HL-60 (cell line): ENCODE data around the gene FHIT.

Experiments
- DNase-seq, 2 experiments: peaks; one replicate each; pipeline ENCODE4 v3.0.0-alpha.2; 2010 to 2020; ENCODE audit warnings: low read depth in 1 of 2, low spot score in 1 of 2
- H3K27ac ChIP-seq: fragments of 250-450 bp; sonication (Bioruptor Pico); replicated peaks from 2 replicates; pipeline ENCODE4 v1.5.1; 2020; ENCODE audit warnings: mild to moderate bottlenecking, moderate library complexity
- H3K27me3 ChIP-seq: fragments of 250-450 bp; sonication (Bioruptor Pico); 2 replicates; pipeline ENCODE4 v1.5.1; 2021; ENCODE audit warnings: mild to moderate bottlenecking, moderate library complexity; ENCODE audit not compliant: insufficient read depth, poor library complexity, severe bottlenecking
- H3K4me3 ChIP-seq: replicated peaks from 2 replicates; pipeline ENCODE4 v1.5.1; 2011; ENCODE audit warnings: mild to moderate bottlenecking, control low read depth, low read length; ENCODE audit not compliant: insufficient read depth
- GABPA ChIP-seq: IDR thresholded peaks from 2 replicates; pipeline ENCODE4 v1.6.1; 2012; ENCODE audit warnings: low read depth
- POLR2AphosphoS5 ChIP-seq: IDR thresholded peaks from 2 replicates; pipeline ENCODE4 v1.6.1; 2012; ENCODE audit warnings: low read depth
- SPI1 ChIP-seq: IDR thresholded peaks from 2 replicates; pipeline ENCODE4 v1.6.1; 2012; ENCODE audit warnings: low read depth, mild to moderate bottlenecking, borderline replicate concordance
- TF ChIP-seq, protein P1 (sequence below): IDR thresholded peaks from 2 replicates; pipeline ENCODE4 v1.6.1; 2012; ENCODE audit warnings: low read depth; ENCODE audit not compliant: insufficient replicate concordance
- TF ChIP-seq, protein P2 (sequence below): IDR thresholded peaks from one replicate; pipeline ENCODE4 v1.5.1; 2011; ENCODE audit warnings: low read length, control low read depth, inconsistent platforms; ENCODE audit not compliant: insufficient read depth

Gene FHIT

DNA sequence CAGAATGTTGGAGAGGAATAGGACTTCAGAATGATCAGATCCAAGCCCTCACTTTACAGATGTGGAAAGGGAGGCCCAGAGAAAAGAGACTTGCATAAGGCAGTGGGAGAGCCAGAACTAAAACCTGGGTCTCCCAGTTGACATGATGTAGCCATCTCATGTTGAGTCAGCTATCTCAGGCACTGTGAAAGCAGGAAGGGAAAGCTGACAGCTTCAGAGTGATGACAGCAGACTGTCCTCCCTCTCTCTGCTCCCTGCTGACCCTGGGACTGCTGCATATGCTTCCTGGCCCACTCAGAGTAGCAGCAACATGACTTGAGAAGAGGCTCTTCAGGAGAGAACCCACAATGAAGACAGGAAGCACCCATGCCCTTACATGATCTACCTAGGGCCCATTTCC lies 14.7 kb downstream of the FHIT start:
- TF ChIP-seq GABPA, result no peak
- no peak for TF ChIP-seq SPI1
- TF ChIP-seq, protein P1, sequence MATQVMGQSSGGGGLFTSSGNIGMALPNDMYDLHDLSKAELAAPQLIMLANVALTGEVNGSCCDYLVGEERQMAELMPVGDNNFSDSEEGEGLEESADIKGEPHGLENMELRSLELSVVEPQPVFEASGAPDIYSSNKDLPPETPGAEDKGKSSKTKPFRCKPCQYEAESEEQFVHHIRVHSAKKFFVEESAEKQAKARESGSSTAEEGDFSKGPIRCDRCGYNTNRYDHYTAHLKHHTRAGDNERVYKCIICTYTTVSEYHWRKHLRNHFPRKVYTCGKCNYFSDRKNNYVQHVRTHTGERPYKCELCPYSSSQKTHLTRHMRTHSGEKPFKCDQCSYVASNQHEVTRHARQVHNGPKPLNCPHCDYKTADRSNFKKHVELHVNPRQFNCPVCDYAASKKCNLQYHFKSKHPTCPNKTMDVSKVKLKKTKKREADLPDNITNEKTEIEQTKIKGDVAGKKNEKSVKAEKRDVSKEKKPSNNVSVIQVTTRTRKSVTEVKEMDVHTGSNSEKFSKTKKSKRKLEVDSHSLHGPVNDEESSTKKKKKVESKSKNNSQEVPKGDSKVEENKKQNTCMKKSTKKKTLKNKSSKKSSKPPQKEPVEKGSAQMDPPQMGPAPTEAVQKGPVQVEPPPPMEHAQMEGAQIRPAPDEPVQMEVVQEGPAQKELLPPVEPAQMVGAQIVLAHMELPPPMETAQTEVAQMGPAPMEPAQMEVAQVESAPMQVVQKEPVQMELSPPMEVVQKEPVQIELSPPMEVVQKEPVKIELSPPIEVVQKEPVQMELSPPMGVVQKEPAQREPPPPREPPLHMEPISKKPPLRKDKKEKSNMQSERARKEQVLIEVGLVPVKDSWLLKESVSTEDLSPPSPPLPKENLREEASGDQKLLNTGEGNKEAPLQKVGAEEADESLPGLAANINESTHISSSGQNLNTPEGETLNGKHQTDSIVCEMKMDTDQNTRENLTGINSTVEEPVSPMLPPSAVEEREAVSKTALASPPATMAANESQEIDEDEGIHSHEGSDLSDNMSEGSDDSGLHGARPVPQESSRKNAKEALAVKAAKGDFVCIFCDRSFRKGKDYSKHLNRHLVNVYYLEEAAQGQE, result no peak
- no peak for TF ChIP-seq POLR2AphosphoS5
- TF ChIP-seq, protein P2, sequence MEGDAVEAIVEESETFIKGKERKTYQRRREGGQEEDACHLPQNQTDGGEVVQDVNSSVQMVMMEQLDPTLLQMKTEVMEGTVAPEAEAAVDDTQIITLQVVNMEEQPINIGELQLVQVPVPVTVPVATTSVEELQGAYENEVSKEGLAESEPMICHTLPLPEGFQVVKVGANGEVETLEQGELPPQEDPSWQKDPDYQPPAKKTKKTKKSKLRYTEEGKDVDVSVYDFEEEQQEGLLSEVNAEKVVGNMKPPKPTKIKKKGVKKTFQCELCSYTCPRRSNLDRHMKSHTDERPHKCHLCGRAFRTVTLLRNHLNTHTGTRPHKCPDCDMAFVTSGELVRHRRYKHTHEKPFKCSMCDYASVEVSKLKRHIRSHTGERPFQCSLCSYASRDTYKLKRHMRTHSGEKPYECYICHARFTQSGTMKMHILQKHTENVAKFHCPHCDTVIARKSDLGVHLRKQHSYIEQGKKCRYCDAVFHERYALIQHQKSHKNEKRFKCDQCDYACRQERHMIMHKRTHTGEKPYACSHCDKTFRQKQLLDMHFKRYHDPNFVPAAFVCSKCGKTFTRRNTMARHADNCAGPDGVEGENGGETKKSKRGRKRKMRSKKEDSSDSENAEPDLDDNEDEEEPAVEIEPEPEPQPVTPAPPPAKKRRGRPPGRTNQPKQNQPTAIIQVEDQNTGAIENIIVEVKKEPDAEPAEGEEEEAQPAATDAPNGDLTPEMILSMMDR, result no peak
- no peak for DNase-seq
- Histone ChIP-seq H3K4me3 (no peak overlapping the region), H3K27me3 (no peaks in the 10 kb centered on the region), H3K27ac (no peak overlapping the region)

- Histone ChIP-seq H3K27me3 (no peaks in the 10 kb centered on the region), H3K4me3 (no peak overlapping the region), H3K27ac (no peak overlapping the region)
- no peak for DNase-seq
- TF ChIP-seq POLR2AphosphoS5, result no peak
- TF ChIP-seq SPI1, result no peak
- TF ChIP-seq, protein P1, result no peak
- TF ChIP-seq GABPA, result no peak
- TF ChIP-seq, protein P2, result no peak
Observed at GRCh38 chr3:61233746-61234145, 17.5 kb downstream of the FHIT start.

DNA sequence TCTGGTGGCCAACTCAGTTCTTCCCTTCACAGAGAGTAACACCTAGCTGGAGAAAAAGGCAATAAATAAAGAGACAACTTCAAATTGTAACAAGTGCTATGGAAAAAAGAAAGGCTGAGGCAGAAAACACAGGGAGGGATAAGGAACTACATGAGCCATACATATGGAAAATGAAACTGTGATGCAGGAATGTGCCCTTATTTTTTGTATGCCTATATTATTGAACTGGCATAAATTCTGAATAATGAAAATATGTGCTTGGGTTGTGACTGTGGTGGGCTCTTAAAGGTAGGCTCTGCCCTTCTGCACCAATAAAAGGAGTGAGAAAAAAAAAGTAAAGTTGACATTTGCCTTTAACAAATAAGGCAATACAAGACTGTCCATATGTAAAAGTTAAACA lies 19.6 kb downstream of the FHIT start:
- Histone ChIP-seq H3K27me3 (no peaks in the 10 kb centered on the region), H3K27ac (no peak overlapping the region), H3K4me3 (no peak overlapping the region)
- TF ChIP-seq, protein P1, result no peak
- TF ChIP-seq SPI1 (no peak), GABPA (no peak), POLR2AphosphoS5 (no peak)
- TF ChIP-seq, protein P2, result no peak
- no peak for DNase-seq
